Esophagus muscularis mucosa (tissue), 4 donors: ENCODE measurements around the gene AKAP10. TPM values are rescaled to one million over a fixed set of nuclear protein-coding genes. Genes with fewer than 3 reads are reported as not detected.
A peak's percentile ranks its signal among the peaks of the same experiment; 100 is the strongest.

Experiments
- DNase-seq: peaks from one replicate; pipeline ENCODE4 v3.0.0-alpha.2; 2017; ENCODE audit errors: extremely low spot score
- H3K27ac ChIP-seq, 4 donors: fragments of 200-600 bp; sonication (generic); replicated peaks in 1 of 4; 1 replicate in 3 of 4; 2 replicates in 1 of 4; pipeline ENCODE4 v1.5.1; 2016 to 2019; ENCODE audit warnings: mild to moderate bottlenecking in 1 of 4
- H3K27me3 ChIP-seq, 4 donors: fragments of 200-600 bp; sonication (generic); one replicate each; pipeline versions ENCODE4 v1.5.1 to v1.6.0; 2016 to 2019
- H3K36me3 ChIP-seq, 4 donors: fragments of 200-600 bp; sonication (generic); one replicate each; pipeline ENCODE4 v1.5.1; 2016 to 2019
- H3K4me1 ChIP-seq, 4 donors: fragments of 200-600 bp; sonication (generic); one replicate each; pipeline ENCODE4 v1.5.1; 2016 to 2019
- H3K4me3 ChIP-seq, 4 donors: fragments of 200-600 bp; sonication (generic); 1 replicate in 2 of 4; 2 replicates in 2 of 4; pipeline ENCODE4 v1.5.1; 2016 to 2019; ENCODE audit warnings: mild to moderate bottlenecking in 4 of 4, moderate library complexity in 1 of 4
- H3K9me3 ChIP-seq, 4 donors: fragments of 200-600 bp; sonication (generic); 1 replicate in 3 of 4; 2 replicates in 1 of 4; pipeline ENCODE4 v1.5.1; 2016 to 2019
- EP300 ChIP-seq: sonication (generic); formaldehyde crosslinking; IDR thresholded peaks from one replicate; pipeline ENCODE4 v1.6.1; 2017; ENCODE audit warnings: antibody characterized with exemption
- POLR2A ChIP-seq: fragments of 450-650 bp; IDR thresholded peaks from one replicate; pipeline ENCODE4 v1.6.1; 2017; ENCODE audit warnings: antibody characterized with exemption, moderate library complexity, mild to moderate bottlenecking, low read depth
- POLR2AphosphoS5 ChIP-seq, 2 donors: sonication (generic); formaldehyde crosslinking; IDR thresholded peaks; one replicate each; pipeline ENCODE4 v1.6.1; 2017; ENCODE audit warnings: antibody characterized with exemption in 2 of 2
- WGBS: methylation state at CpG from one replicate; pipeline ENCODE4 v1.1.5; 2018; 5-methylcytosine and 5-hydroxymethylcytosine counted together
- intact Hi-C: fragments of 100-400 bp; cut with DNase I; formaldehyde crosslinking; loops from one replicate; pipeline ENCODE4 v1.15.1; 2023
- total RNA-seq, 4 donors: library from RNA; depleted of rRNA; stranded (reverse); fragments of >200 nt; gene quantifications; one replicate each; pipeline versions ENCODE4 v1.1.0 to v1.2.1, GENCODE V29; 2016
- TF ChIP-seq, protein P1 (sequence below), 3 experiments: fragments of 200-600 bp in 2 of 3; fragments of 450-650 bp in 1 of 3; sonication (generic) in 2 of 3; IDR thresholded peaks; one replicate each; pipeline ENCODE4 v1.5.1; 2017 to 2019; ENCODE audit warnings: antibody characterized with exemption in 3 of 3, mild to moderate bottlenecking in 2 of 3, moderate library complexity in 1 of 3

AKAP10 gene
- total RNA-seq, 4 donors from 2014 or later: 19.5 to 27.2 (median 23.2) TPM

DNA sequence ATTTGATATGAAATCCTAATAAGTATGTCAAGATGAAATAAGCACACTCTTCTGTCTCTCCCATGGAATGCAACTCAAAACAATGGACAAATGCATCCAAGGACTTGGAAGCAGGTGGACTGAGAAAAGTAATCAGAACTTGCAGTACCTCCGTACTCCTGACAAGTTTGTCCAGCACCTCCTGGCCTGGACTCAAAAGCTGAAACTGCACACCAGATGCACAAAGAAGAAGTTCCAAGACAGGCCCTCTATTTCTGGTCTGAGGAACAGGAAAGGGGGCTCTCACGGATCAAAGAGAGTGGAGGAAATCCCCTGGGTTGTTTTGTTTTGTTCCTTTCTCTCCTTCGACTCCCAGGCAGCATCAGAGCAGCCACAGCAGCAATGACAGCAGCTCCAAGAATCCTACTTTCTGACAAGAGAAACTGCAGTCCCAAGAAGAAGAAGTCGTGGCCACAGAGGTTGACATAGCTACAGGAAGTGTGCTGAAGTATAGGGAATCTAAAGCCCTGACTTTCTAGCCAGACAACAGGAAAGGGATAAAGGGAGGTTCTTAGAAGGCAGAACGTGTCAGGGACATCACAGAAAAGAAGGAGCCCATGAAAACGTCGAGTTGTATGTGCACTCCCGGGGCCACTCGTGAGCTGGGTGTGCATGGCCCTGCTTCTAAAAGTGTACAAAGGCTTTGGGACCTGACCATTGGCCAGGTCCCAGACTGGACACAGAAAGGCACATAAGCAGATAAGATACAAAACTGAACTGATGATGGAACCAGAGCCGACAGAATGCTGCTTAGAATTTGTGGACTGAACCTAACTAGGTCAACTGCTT, 29.3 kb downstream of the AKAP10 start:
- no peak for DNase-seq
- Histone ChIP-seq H3K27ac (no peak overlapping the region), H3K4me1 (peaks cover 13 to 32% (median 22%) of the 10 kb centered on the region in 4 donors), H3K36me3 (peaks cover 10 to 42% (median 19%) of the 10 kb centered on the region in 4 donors), H3K9me3 (no peaks in the 10 kb centered on the region), H3K4me3 (no peak overlapping the region), H3K27me3 (no peaks in the 10 kb centered on the region)
- WGBS: 41% methylated on average over 10 of the region's 10 CpGs
- intact Hi-C loops: no loop called here
- no peak for TF ChIP-seq POLR2A
- TF ChIP-seq, protein P1, sequence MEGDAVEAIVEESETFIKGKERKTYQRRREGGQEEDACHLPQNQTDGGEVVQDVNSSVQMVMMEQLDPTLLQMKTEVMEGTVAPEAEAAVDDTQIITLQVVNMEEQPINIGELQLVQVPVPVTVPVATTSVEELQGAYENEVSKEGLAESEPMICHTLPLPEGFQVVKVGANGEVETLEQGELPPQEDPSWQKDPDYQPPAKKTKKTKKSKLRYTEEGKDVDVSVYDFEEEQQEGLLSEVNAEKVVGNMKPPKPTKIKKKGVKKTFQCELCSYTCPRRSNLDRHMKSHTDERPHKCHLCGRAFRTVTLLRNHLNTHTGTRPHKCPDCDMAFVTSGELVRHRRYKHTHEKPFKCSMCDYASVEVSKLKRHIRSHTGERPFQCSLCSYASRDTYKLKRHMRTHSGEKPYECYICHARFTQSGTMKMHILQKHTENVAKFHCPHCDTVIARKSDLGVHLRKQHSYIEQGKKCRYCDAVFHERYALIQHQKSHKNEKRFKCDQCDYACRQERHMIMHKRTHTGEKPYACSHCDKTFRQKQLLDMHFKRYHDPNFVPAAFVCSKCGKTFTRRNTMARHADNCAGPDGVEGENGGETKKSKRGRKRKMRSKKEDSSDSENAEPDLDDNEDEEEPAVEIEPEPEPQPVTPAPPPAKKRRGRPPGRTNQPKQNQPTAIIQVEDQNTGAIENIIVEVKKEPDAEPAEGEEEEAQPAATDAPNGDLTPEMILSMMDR (IDR thresholded peaks at IDR 0.05): peak in 1 of 3 experiments; percentile 14

DNA sequence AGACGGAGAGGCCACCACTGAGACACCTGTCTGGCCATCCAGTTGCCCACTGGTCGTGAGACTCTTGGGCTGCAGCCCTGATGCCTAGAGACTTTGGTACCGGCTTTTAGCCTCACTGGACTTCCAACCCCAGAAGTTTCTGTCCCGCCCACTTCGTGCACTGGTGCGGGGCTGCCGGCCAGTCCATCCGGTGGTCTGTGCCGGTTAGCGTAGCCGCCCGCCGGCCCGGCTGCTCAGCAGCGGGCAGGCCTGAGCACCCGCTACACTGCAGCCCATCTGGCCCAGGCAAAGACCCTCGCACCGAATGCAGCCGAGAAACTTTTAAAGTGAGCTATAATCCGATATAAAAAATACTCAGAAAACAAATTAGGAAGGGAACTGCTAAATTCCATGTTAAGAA, 30.7 kb downstream of the AKAP10 start:
- H3K27ac ChIP-seq: no peak overlapping the region
- no peaks in the 10 kb centered on the region for H3K27me3 ChIP-seq
- no peaks in the 10 kb centered on the region for H3K9me3 ChIP-seq
- no peak overlapping the region for H3K4me3 ChIP-seq
- intact Hi-C loops: no loop called here
- WGBS: 95% methylated on average over 20 of the region's 20 CpGs
- peaks cover 10 to 44% (median 19%) of the 10 kb centered on the region in 4 donors for H3K36me3 ChIP-seq
- no peak for DNase-seq
- H3K4me1 ChIP-seq: peaks cover 10 to 37% (median 27%) of the 10 kb centered on the region in 4 donors
- no peak for TF ChIP-seq EP300

DNA sequence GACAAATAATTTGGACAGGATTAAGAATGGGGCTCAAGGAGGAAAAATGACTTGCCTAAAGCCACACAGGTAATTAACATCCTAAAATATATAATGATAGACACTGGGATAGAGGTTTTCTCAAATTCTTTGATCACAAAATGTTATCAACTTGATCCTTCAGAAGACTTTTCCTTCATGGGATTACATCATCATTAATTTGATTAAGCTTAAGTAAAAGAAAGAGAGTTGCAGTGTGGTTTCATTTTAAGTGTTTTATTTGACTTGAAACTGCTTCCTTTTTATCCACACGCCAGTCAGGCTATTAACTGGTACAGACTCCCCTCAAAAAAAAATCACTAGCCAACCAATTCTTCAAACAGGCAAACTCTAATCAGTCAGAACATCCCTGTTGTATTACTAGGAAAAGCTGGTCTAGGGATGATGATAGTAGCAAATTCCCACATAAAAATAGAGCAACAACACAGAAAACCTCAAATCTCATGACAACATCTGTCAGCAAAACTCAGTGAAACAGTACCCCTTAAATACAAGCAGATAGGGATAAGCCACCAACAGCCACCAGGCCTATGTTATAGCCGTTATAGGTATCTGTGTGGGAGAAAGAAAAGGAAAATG, 32.5 kb downstream of the AKAP10 start:
- WGBS: 84% methylated on average over 2 of the region's 2 CpGs
- H3K4me1 ChIP-seq: peaks cover 16 to 54% (median 42%) of the 10 kb centered on the region in 4 donors

DNA sequence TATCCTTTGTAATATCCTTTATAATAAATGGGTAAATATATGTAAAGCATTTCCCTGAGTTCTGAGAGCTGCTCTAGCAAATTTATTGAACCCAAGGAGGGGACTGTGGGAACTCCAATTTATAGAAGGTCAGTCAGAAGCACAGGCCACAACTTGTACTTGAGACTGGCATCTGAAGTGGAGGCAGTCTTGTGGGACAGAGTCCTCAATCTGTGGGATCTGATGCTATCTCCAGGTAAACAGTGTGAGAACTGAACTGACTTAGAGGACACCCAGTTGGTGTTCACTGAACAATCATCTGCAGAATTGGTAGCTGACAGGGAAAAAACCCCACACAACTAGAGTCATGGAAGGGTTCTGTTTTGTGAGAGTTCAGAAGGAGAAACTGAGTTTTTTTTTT, 34.0 kb downstream of the AKAP10 start:
- intact Hi-C loops: no loop called here
- no peak for TF ChIP-seq POLR2A
- no peaks in the 10 kb centered on the region for H3K9me3 ChIP-seq
- H3K4me1 ChIP-seq: peaks cover 16 to 46% (median 34%) of the 10 kb centered on the region in 4 donors
- peaks cover 10 to 61% (median 41%) of the 10 kb centered on the region in 4 donors for H3K36me3 ChIP-seq
- no peaks in the 10 kb centered on the region for H3K27me3 ChIP-seq
- H3K4me3 ChIP-seq: no peak overlapping the region
- no peak for DNase-seq
- H3K27ac ChIP-seq: no peak overlapping the region

More for the DNA sequence above, 32.5 kb downstream of the AKAP10 start:
- Histone ChIP-seq H3K4me3 (no peak overlapping the region), H3K9me3 (no peaks in the 10 kb centered on the region), H3K36me3 (peaks cover 10 to 48% (median 28%) of the 10 kb centered on the region in 4 donors), H3K27ac (no peak overlapping the region), H3K27me3 (no peaks in the 10 kb centered on the region)
- intact Hi-C loops: no loop called here
- no peak for DNase-seq
- no peak for TF ChIP-seq POLR2A
- TF ChIP-seq POLR2AphosphoS5 (IDR thresholded peaks at IDR 0.05): no peak
- TF ChIP-seq, protein P1 (IDR thresholded peaks at IDR 0.05): no peak
- no peak for TF ChIP-seq EP300

DNA sequence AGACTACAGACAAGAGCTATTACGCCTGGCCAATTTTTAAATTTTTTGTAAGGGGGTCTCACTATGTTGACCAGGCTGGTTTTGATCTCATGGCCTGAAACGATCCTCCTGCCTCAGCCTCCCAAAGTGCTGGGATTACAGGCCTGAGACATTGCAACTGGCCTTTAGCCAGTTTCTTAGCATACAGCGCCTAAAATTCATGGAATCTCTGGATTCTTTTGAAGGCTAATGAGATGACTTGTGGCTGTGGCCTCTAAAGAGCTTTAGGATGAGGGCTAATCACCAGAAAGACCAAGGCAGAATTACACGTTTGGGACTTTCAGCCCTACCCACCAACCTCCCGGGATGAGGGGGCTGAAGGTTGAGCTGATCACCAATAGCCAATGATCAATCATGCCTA, 34.6 kb downstream of the AKAP10 start:
- Histone ChIP-seq H3K27me3 (no peaks in the 10 kb centered on the region), H3K4me3 (no peak overlapping the region), H3K36me3 (peaks cover 10 to 64% (median 46%) of the 10 kb centered on the region in 4 donors), H3K27ac (no peak overlapping the region), H3K4me1 (peaks cover 13 to 46% (median 34%) of the 10 kb centered on the region in 4 donors), H3K9me3 (no peaks in the 10 kb centered on the region)
- 84% methylated on average over 4 of the region's 5 CpGs for WGBS
- intact Hi-C loops: no loop called here
- TF ChIP-seq POLR2A (no peak), EP300 (no peak), POLR2AphosphoS5 (IDR thresholded peaks at IDR 0.05) (no peak)
- TF ChIP-seq, protein P1 (IDR thresholded peaks at IDR 0.05): no peak
- DNase-seq: no peak
